Mesodermal cell (in vitro differentiated cells): ENCODE data around the gene CYFIP2.
A peak's percentile ranks its signal among the peaks of the same experiment; 100 is the strongest.

ENCODE experiments used
- H3K27ac ChIP-seq: 2 replicates; pipeline ENCODE4 v1.7.0; 2013; ENCODE audit warnings: mild to moderate bottlenecking, low read depth, low read length, moderate library complexity; ENCODE audit not compliant: severe bottlenecking
- H3K36me3 ChIP-seq: 2 replicates; pipeline ENCODE4 v1.7.1; 2013; ENCODE audit warnings: mild to moderate bottlenecking, low read length, moderate library complexity; ENCODE audit not compliant: control insufficient read depth, insufficient read depth
- H3K4me1 ChIP-seq: one replicate; pipeline ENCODE4 v1.7.1; 2013; ENCODE audit warnings: mild to moderate bottlenecking, low read length; ENCODE audit not compliant: insufficient read depth, control insufficient read depth, poor library complexity, severe bottlenecking
- H3K4me3 ChIP-seq: 2 replicates; pipeline ENCODE4 v1.7.0; 2013; ENCODE audit warnings: low read length, control low read depth, mild to moderate bottlenecking; ENCODE audit not compliant: insufficient read depth, poor library complexity, severe bottlenecking; ENCODE audit errors: extremely low read depth
- H3K9me3 ChIP-seq: 2 replicates; pipeline ENCODE4 v1.7.1; 2013; ENCODE audit warnings: mild to moderate bottlenecking, low read length, moderate library complexity; ENCODE audit not compliant: control insufficient read depth
- WGBS, 2 experiments: methylation state at CpG; one replicate each; pipeline ENCODE4 v1.1.5; 2013; ENCODE audit warnings: missing lambda C conversion rate in 2 of 2; ENCODE audit not compliant: insufficient coverage in 2 of 2; 5-methylcytosine and 5-hydroxymethylcytosine counted together

Gene CYFIP2

GRCh38 chr5:157379983-157380382 is 114.1 kb downstream of the CYFIP2 start:
- Histone ChIP-seq H3K27ac (peak overlapping the region; percentile 43), H3K4me3 (no peak overlapping the region), H3K4me1 (peaks cover 42% of the 10 kb centered on the region), H3K9me3 (no peaks in the 10 kb centered on the region), H3K36me3 (peaks cover 37% of the 10 kb centered on the region)
- 100% methylated on average over 2 of the region's 3 CpGs for WGBS, 2 experiments

GRCh38 chr5:157381746-157382145 is 115.8 kb downstream of the CYFIP2 start:
- WGBS, 2 experiments, result 94 to 96% methylated on average over 2 to 3 of the region's 4 CpGs

GRCh38 chr5:157382996-157383800 is 117.3 kb downstream of the CYFIP2 start:
- Histone ChIP-seq H3K4me1 (peaks cover 68% of the 10 kb centered on the region), H3K4me3 (peak overlapping the region; percentile 9), H3K27ac (peak overlapping the region; percentile 99), H3K9me3 (no peaks in the 10 kb centered on the region), H3K36me3 (peaks cover 7% of the 10 kb centered on the region)
- 77 to 87% methylated on average over 4 to 8 of the region's 11 CpGs for WGBS, 2 experiments

More at GRCh38 chr5:157381746-157382145, 115.8 kb downstream of the CYFIP2 start:
- Histone ChIP-seq H3K4me3 (no peak overlapping the region), H3K9me3 (no peaks in the 10 kb centered on the region), H3K27ac (no peak overlapping the region), H3K36me3 (peaks cover 20% of the 10 kb centered on the region), H3K4me1 (peaks cover 55% of the 10 kb centered on the region)

- Histone ChIP-seq H3K4me1 (peaks cover 76% of the 10 kb centered on the region), H3K27ac (peak overlapping the region; percentile 99), H3K9me3 (no peaks in the 10 kb centered on the region), H3K36me3 (peaks cover 18% of the 10 kb centered on the region), H3K4me3 (no peak overlapping the region)
- 6 to 7% methylated on average over 2 of the region's 4 CpGs for WGBS, 2 experiments
These were observed 119.2 kb downstream of the CYFIP2 start for GRCh38 chr5:157384971-157385709.

GRCh38 chr5:157387041-157387563 is 121.2 kb downstream of the CYFIP2 start:
- peaks cover 74% of the 10 kb centered on the region for H3K4me1 ChIP-seq
- peaks cover 21% of the 10 kb centered on the region for H3K36me3 ChIP-seq
- peak overlapping the region; percentile 99 for H3K27ac ChIP-seq

GRCh38 chr5:157387683-157388093 is 121.8 kb downstream of the CYFIP2 start:
- 49 to 50% methylated on average over 3 of the region's 3 CpGs for WGBS, 2 experiments
- Histone ChIP-seq H3K27ac (peak overlapping the region; percentile 99), H3K9me3 (no peaks in the 10 kb centered on the region), H3K36me3 (peaks cover 20% of the 10 kb centered on the region), H3K4me3 (no peak overlapping the region), H3K4me1 (peaks cover 69% of the 10 kb centered on the region)

More at GRCh38 chr5:157387041-157387563, 121.2 kb downstream of the CYFIP2 start:
- no peaks in the 10 kb centered on the region for H3K9me3 ChIP-seq
- WGBS, 2 experiments, result no CpG with 5 or more reads among the region's 1 CpG
- no peak overlapping the region for H3K4me3 ChIP-seq

GRCh38 chr5:157388111-157388710 is 122.3 kb downstream of the CYFIP2 start:
- peaks cover 25% of the 10 kb centered on the region for H3K36me3 ChIP-seq

GRCh38 chr5:157389103-157389502 is 123.2 kb downstream of the CYFIP2 start:
- WGBS, 2 experiments, result 96% methylated on average over 17 of the region's 17 CpGs
- H3K4me1 ChIP-seq, result peaks cover 54% of the 10 kb centered on the region
- no peaks in the 10 kb centered on the region for H3K9me3 ChIP-seq
- peaks cover 34% of the 10 kb centered on the region for H3K36me3 ChIP-seq
- no peak overlapping the region for H3K4me3 ChIP-seq
- H3K27ac ChIP-seq, result no peak overlapping the region

More at GRCh38 chr5:157388111-157388710, 122.3 kb downstream of the CYFIP2 start:
- no peaks in the 10 kb centered on the region for H3K9me3 ChIP-seq
- H3K4me1 ChIP-seq, result peaks cover 63% of the 10 kb centered on the region
- no peak overlapping the region for H3K4me3 ChIP-seq
- peak overlapping the region; percentile 99 for H3K27ac ChIP-seq

- H3K36me3 ChIP-seq, result peaks cover 39% of the 10 kb centered on the region
- no CpG with 5 or more reads among the region's 5 CpGs for WGBS, 2 experiments
- H3K4me3 ChIP-seq, result no peak overlapping the region
- H3K4me1 ChIP-seq, result peaks cover 50% of the 10 kb centered on the region
- no peaks in the 10 kb centered on the region for H3K9me3 ChIP-seq
- H3K27ac ChIP-seq, result peak overlapping the region; percentile 71
These were observed 124.2 kb downstream of the CYFIP2 start for GRCh38 chr5:157390133-157390532.

- Histone ChIP-seq H3K4me3 (no peak overlapping the region), H3K36me3 (peaks cover 39% of the 10 kb centered on the region), H3K4me1 (peaks cover 47% of the 10 kb centered on the region), H3K9me3 (no peaks in the 10 kb centered on the region), H3K27ac (peak overlapping the region; percentile 71)
- 65 to 70% methylated on average over 5 to 12 of the region's 15 CpGs for WGBS, 2 experiments
These were observed 124.8 kb downstream of the CYFIP2 start for GRCh38 chr5:157390551-157391297.
